Skeletal muscle satellite cell (primary cell): ENCODE results near the gene CTSL. TPM values are rescaled to one million over a fixed set of nuclear protein-coding genes. Genes with fewer than 3 reads are reported as not detected.
A peak's percentile ranks its signal among the peaks of the same experiment; 100 is the strongest.

Source experiments
- H3K27me3 ChIP-seq: 2 replicates; pipeline ENCODE4 v1.7.0; 2013; ENCODE audit warnings: low read length; ENCODE audit not compliant: control insufficient read depth, insufficient read depth
- H3K36me3 ChIP-seq: 2 replicates; pipeline ENCODE4 v1.7.0; 2013; ENCODE audit warnings: mild to moderate bottlenecking, control low read depth, low read length; ENCODE audit not compliant: insufficient read depth
- H3K4me1 ChIP-seq: 2 replicates; pipeline ENCODE4 v1.7.0; 2013; ENCODE audit warnings: low read length; ENCODE audit not compliant: control insufficient read depth, insufficient read depth
- H3K4me2 ChIP-seq: 2 replicates; pipeline ENCODE4 v1.7.0; 2013; ENCODE audit warnings: mild to moderate bottlenecking, low read length
- H3K4me3 ChIP-seq: 2 replicates; pipeline ENCODE4 v1.7.0; 2013; ENCODE audit warnings: low read length
- H3K9ac ChIP-seq: 2 replicates; pipeline ENCODE4 v1.7.0; 2013; ENCODE audit warnings: mild to moderate bottlenecking, low read depth, low read length, moderate library complexity
- H3K9me3 ChIP-seq: replicated peaks from 2 replicates; pipeline ENCODE4 v1.7.0; 2013; ENCODE audit warnings: mild to moderate bottlenecking, control low read depth, low read length
- total RNA-seq: library from RNA; depleted of rRNA; stranded (reverse); fragments of >200 nt; gene quantifications from 2 replicates; pipeline ENCODE4 v1.2.3, GENCODE V29; 2012; rRNA removed

The CTSL gene
- 336 and 928 TPM in 2 replicates for total RNA-seq

DNA sequence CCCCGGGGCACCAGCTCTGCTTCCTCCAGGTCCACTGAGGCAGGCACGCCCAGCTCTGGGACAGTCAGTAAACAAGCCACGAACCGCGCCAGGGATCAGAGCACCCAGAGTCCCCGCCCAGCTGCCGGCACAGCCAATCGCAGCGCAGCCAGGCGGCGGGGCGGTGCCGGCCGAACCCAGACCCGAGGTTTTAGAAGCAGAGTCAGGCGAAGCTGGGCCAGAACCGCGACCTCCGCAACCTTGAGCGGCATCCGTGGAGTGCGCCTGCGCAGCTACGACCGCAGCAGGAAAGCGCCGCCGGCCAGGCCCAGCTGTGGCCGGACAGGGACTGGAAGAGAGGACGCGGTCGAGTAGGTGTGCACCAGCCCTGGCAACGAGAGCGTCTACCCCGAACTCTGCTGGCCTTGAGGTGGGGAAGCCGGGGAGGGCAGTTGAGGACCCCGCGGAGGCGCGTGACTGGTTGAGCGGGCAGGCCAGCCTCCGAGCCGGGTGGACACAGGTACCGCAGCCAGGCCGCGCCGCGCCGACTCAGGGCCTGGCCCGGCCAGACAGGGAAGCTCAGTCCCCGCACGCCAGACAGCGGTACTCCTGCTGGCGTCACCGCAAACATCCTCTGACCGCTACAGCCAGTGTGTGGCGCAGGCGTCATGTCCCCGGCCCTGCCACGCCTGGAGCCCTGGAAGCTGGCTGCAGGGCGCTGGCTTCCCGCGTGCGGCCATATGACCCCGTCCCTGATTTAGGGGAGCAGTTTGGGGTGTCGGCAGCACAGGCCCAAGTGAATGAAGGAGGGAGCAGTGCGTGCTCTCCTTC, at the start of gene CTSL:
TSS of gene CTSL (plus strand) at position 220 of the 810 bp plus-strand sequence. CDS start 1,485 bp downstream, outside the sequence.
- H3K36me3 ChIP-seq: peaks cover 40% of the 10 kb centered on the region
- H3K4me3 ChIP-seq: peak within 1 kb of the TSS; percentile 99
- no peaks in the 10 kb centered on the region for H3K27me3 ChIP-seq
- H3K9ac ChIP-seq: peak within 1 kb of the TSS; percentile 99
- peaks cover 30% of the 10 kb centered on the region for H3K4me1 ChIP-seq
- no peaks in the 10 kb centered on the region for H3K9me3 ChIP-seq
- H3K4me2 ChIP-seq: peak within 1 kb of the TSS; percentile 98

DNA sequence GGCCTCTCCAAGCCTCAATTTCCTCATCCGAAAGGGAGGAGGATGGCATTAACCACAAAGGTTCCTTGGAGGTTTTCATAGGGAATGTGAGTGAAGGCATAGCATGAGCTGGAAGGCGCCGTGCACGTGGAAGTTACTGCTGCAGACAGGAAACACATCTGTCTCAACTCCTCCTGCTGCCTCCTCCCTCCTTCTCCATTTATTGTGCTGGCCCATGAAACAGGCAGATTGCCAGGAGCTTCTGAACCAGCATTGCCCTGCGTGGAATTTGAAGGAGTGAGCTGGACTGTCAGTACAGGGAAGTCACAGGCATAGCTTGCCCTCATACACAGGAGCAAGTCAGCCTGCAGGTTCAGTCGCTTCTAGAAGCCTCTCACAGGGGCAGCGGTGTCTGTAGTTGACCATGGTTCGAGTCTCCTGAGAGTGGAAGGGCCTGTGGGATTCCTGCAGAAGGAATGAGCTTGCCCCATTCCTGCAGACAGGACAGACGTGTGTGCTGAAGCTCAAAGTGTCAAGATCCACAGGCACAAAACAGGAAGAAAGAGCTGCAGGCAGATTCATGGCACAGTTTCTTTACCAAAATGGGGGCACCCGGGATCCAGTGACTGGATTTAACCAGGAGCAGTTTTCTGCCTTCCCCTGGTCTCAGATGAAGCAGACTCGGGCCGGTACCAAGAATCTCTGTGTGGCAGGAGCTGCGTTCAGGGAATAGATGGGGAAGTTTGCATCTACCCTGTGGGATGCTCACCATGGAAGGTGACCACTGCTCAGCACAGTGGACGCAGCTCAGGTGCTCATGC, 48.7 kb upstream of the CTSL start:
- H3K4me3 ChIP-seq: no peak overlapping the region
- peaks cover 8% of the 10 kb centered on the region for H3K36me3 ChIP-seq
- H3K9ac ChIP-seq: no peak overlapping the region
- H3K4me2 ChIP-seq: no peak overlapping the region
- no peaks in the 10 kb centered on the region for H3K27me3 ChIP-seq
- no peaks in the 10 kb centered on the region for H3K9me3 ChIP-seq
- H3K4me1 ChIP-seq: no peaks in the 10 kb centered on the region

GRCh38 chr9:87677776-87678587, 47.9 kb upstream of the CTSL start:
- Histone ChIP-seq H3K9me3 (no peaks in the 10 kb centered on the region), H3K9ac (no peak overlapping the region), H3K27me3 (no peaks in the 10 kb centered on the region), H3K4me2 (no peak overlapping the region), H3K4me1 (no peaks in the 10 kb centered on the region), H3K4me3 (no peak overlapping the region), H3K36me3 (peaks cover 10% of the 10 kb centered on the region)

- H3K4me2 ChIP-seq: no peak overlapping the region
- no peaks in the 10 kb centered on the region for H3K9me3 ChIP-seq
- H3K36me3 ChIP-seq: peaks cover 10% of the 10 kb centered on the region
- no peaks in the 10 kb centered on the region for H3K27me3 ChIP-seq
- H3K9ac ChIP-seq: no peak overlapping the region
- H3K4me3 ChIP-seq: no peak overlapping the region
- no peaks in the 10 kb centered on the region for H3K4me1 ChIP-seq
Measured at GRCh38 chr9:87678650-87679355, 47.1 kb upstream of the CTSL start.

- no peak overlapping the region for H3K4me3 ChIP-seq
- no peak overlapping the region for H3K9ac ChIP-seq
- H3K27me3 ChIP-seq: no peaks in the 10 kb centered on the region
- H3K4me2 ChIP-seq: no peak overlapping the region
- H3K9me3 ChIP-seq: no peaks in the 10 kb centered on the region
- H3K36me3 ChIP-seq: peaks cover 15% of the 10 kb centered on the region
- H3K4me1 ChIP-seq: peaks cover 15% of the 10 kb centered on the region
Measured at GRCh38 chr9:87681271-87682061, 44.5 kb upstream of the CTSL start.

DNA sequence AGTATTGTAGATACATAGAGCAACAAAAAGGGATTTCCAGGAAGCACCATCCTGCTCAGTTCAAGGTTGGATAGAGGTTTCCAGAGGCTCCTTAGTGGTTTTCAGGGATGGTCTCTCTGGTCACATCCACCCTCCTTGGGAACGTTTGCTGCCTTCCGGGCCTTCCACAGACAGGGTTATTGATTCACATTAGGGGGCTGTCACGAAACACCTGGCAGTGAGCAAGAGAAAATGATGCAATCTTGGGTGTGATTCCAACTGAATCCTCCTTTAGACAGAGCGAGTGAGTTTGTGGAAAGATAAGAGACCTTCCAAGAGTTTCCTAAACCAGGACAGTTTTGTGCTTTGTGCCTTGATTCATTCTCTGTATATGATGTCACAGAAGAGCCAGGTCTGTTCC, 43.8 kb upstream of the CTSL start:
- H3K36me3 ChIP-seq: peaks cover 18% of the 10 kb centered on the region
- no peaks in the 10 kb centered on the region for H3K9me3 ChIP-seq
- H3K4me3 ChIP-seq: no peak overlapping the region
- H3K4me2 ChIP-seq: no peak overlapping the region
- H3K4me1 ChIP-seq: peaks cover 15% of the 10 kb centered on the region
- no peaks in the 10 kb centered on the region for H3K27me3 ChIP-seq
- H3K9ac ChIP-seq: no peak overlapping the region

GRCh38 chr9:87682618-87683017, 43.3 kb upstream of the CTSL start:
- H3K4me3 ChIP-seq: no peak overlapping the region
- no peak overlapping the region for H3K9ac ChIP-seq
- peaks cover 15% of the 10 kb centered on the region for H3K4me1 ChIP-seq
- H3K9me3 ChIP-seq: no peaks in the 10 kb centered on the region
- no peaks in the 10 kb centered on the region for H3K27me3 ChIP-seq
- H3K36me3 ChIP-seq: peaks cover 18% of the 10 kb centered on the region
- H3K4me2 ChIP-seq: no peak overlapping the region

DNA sequence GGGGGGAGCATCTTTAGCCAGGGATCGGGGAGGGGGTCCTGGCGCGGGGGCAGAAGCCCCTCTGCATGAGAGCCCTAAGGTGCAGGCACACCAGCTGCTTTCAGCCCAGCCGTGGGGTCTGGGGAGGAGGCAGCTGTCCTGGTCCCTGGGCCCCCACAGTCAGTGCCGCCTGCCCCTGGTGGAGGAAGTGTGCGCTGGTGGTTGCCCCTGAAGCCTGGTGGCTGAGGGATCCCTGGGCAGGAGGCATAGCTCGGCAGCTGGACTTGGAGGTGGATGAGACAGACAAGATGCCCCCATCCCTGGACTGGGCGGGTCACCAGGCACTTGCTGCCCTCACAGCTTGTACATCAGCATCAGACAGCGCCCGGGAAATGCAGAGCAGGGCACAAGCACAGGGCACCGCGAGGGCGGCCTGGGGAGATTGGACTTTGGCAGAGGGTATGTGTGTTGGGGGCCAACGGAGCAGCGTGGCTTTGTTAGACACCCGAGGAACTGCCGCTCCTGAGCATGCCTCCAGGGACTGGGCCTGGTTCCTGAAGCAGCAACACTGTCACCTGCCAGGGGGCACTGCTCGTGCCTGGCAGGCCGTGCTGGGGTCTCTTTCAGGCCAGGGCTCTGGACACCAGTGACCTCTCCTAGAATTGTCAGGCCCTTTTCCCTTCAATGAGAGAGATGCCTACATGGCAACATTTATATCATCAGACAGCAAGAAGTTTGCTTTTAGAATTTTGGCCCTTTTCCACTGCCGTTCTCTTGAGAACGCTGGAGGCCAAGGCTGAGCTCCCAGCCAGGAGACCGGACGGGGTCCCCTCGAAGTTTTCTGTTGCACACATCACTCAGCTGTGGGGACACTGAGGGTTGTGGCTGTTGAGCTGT, 41.9 kb upstream of the CTSL start:
- Histone ChIP-seq H3K27me3 (no peaks in the 10 kb centered on the region), H3K36me3 (peaks cover 18% of the 10 kb centered on the region), H3K4me2 (no peak overlapping the region), H3K4me3 (no peak overlapping the region), H3K9me3 (no peaks in the 10 kb centered on the region), H3K9ac (no peak overlapping the region), H3K4me1 (peaks cover 15% of the 10 kb centered on the region)

- no peaks in the 10 kb centered on the region for H3K9me3 ChIP-seq
- no peak overlapping the region for H3K4me3 ChIP-seq
- peaks cover 24% of the 10 kb centered on the region for H3K36me3 ChIP-seq
- H3K4me1 ChIP-seq: peaks cover 15% of the 10 kb centered on the region
- H3K4me2 ChIP-seq: no peak overlapping the region
- no peak overlapping the region for H3K9ac ChIP-seq
- H3K27me3 ChIP-seq: no peaks in the 10 kb centered on the region
Measured at GRCh38 chr9:87684627-87685219, 41.2 kb upstream of the CTSL start.
